ENCODE results near the gene TENT5A. TPM values are rescaled to one million over a fixed set of nuclear protein-coding genes. Genes with fewer than 3 reads are reported as not detected.

The TENT5A gene
- total RNA-seq, 1 experiment from 2014 or later, result 5.0 TPM

DNA sequence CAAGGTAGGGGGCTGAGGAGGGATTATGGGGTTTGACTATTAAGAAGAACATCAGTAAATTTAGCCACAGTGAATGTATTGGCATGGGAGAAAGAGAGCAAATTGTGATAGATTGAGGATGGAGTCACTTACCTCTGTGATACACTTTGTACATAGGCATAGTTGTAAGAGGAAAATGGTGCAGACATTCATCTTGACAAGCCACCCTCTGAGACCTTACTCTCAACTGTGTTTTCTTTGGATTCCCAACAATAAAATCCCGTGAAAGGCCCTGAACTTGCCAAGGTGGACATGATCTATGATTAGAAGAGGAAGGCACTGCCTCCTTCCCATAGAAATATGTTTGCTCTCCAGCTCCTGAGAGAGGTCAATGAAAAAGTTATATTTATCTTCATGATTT lies 18.6 kb upstream of the TENT5A start:
- DNase-seq (ENCODE audit: low spot score), result no peak

DNA sequence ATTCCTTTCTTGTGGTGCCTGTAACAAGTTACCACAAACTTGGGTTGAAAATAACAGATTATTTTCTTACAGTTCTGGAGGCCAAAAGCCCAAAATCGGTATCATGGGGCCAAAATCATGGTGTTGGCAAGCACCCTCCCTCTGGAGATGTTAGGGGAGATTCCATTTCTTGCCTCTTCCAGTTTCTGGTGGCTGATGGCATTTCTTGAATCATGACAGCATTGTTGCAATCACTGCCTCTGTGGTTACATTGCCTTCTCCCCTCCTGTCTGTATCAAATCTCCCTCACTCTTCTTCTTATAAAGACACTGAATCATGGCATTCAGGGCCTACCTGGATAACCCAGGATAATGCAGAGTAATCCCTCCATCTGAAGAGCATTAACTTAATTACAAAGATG lies 17.9 kb upstream of the TENT5A start:
- no peak for DNase-seq (ENCODE audit: low spot score)

- no peak for DNase-seq (ENCODE audit: low spot score)
Observed at GRCh38 chr6:81769824-81770223, 17.3 kb upstream of the TENT5A start.

DNA sequence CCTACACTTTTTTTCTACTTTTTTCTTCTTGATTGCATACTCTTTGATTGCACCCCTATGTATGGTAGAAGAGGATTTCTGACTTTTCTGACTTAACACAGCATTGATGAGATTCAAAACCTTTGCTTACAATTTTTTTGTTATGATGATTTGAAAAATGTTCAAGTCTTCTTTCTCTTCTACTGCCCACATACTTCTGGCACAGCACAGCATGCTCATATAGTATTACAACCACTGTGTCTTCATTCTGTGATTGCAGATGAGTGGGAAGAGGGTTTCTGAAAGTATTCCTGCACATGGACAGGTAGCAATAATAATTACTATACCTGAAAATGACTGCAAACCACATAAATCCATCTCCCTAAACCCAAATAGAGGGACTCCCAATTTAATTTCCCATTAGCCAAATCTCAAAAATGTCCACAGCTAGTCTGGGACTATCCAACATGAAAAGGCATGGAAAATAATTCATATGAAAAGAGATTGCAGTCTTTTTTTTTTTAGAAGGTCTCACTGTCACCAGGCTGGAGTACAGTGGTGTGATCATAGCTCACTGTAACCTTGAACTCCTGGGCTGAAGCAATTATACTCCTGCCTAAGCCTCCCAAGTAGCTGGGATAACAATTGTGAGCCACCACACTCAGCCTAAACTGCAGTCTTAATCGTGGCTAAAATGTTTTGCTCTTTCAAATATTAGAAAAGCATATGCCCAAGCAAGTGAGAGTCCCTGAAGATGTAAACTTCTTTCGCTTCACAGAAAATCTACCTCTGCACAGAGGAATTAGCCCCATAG lies 15.9 kb upstream of the TENT5A start:
- no peak for DNase-seq (ENCODE audit: low spot score)

- DNase-seq (ENCODE audit: low spot score), result peak; percentile 59
Observed at GRCh38 chr6:81767163-81767891, 14.8 kb upstream of the TENT5A start.

DNA sequence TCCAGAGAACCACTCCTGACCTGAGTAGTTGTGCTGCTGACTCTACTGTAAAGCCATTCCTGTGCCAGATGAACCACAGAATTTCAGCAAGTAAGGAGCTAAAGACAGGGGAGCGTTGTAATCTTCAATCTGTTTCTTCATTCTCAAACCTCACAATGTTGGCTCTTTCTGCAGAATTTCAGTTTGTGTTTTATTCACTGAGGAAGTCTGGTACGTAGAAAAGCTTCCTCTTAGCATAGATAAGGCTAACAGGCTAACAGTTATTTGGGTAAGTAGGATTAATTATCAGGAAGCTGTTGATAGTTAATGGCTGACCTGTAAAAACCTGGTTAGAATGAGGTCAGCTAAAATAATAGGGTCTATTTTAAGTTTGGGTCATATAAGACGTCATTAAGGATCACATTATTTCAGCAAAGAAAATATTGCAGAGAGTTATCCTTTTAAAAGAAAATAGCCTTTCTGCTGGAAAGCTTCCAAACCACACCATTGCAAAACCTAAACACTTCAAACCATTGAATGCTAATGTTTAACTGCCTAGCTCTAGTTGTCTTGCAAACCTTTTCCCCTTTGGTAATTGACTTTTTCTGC lies 14.1 kb upstream of the TENT5A start:
- peak; percentile 62 for DNase-seq (ENCODE audit: low spot score)

DNA sequence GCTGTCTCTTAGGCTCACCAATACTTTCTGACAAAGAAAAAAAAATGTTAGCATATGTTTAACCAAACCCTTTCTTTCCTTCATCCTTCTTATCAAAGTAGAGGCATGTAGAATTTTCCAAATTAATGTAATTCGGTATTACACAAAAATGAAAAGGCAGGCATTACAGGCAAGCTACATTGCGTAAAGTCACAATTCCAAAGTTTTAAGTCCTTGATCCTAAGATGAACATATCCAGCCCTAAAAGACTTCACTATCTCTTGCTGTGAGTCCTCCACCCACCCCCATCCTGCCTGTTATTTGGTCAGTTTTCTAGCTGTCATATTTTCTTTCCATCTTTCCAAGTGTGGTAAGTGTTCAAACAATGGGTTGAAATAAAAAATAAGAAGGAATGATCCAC lies 12.1 kb upstream of the TENT5A start:
- DNase-seq (ENCODE audit: low spot score), result no peak

GRCh38 chr6:81763968-81764367 lies 11.5 kb upstream of the TENT5A start:
- DNase-seq (ENCODE audit: low spot score), result no peak

- DNase-seq (ENCODE audit: low spot score), result no peak
Observed at GRCh38 chr6:81763051-81763450, 10.6 kb upstream of the TENT5A start.

- no peak for DNase-seq (ENCODE audit: low spot score)
Observed at GRCh38 chr6:81762606-81763005, 10.1 kb upstream of the TENT5A start.

- DNase-seq (ENCODE audit: low spot score), result no peak
Observed at GRCh38 chr6:81762132-81762531, 9.7 kb upstream of the TENT5A start.

GRCh38 chr6:81761197-81761596 lies 8.7 kb upstream of the TENT5A start:
- peak; percentile 58 for DNase-seq (ENCODE audit: low spot score)

GRCh38 chr6:81759782-81760181 lies 7.3 kb upstream of the TENT5A start:
- no peak for DNase-seq (ENCODE audit: low spot score)

DNA sequence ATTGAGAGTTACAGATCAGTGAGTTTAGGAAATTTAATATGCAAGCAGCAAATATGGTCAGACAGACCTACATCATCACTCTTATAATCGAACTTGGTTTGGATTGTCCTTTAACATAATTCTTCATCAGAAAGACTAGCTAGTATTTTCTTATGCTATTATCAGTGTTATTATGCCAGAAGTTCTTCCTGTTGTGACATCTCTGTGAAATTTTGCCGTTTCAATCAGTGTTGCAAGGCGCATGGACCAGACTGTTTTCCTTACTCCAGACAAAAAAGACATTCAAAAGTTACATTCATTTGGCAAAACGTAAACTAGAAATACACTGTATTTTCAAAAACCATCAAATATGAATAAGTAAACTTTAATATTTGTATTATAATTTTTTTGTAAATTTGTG lies 5.7 kb upstream of the TENT5A start:
- DNase-seq (ENCODE audit: low spot score), result no peak

- DNase-seq (ENCODE audit: low spot score), result no peak
Observed at GRCh38 chr6:81756690-81757089, 4.2 kb upstream of the TENT5A start.

GRCh38 chr6:81755551-81755950 lies 3.1 kb upstream of the TENT5A start:
- no peak for DNase-seq (ENCODE audit: low spot score)

DNA sequence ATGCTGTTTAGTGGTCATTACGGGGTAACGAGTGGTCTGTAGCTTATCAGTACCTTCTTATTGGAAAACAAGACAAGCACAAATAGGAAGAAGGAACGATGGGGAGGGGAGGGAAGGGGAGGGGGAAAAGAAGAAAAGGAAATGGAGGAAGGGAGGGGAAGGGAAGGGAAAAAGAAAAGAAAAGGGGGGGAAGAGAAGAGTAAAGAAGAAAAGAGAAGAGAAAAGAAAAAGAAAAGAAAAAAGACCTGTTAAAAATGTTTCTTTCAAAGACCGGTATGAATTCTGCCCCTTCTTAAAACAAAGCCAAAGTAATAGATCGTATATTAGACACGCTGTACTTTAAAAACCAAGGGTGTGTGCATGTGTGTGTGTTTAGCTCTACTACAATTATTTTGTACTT lies 2.4 kb upstream of the TENT5A start:
- no peak for DNase-seq (ENCODE audit: low spot score)

DNA sequence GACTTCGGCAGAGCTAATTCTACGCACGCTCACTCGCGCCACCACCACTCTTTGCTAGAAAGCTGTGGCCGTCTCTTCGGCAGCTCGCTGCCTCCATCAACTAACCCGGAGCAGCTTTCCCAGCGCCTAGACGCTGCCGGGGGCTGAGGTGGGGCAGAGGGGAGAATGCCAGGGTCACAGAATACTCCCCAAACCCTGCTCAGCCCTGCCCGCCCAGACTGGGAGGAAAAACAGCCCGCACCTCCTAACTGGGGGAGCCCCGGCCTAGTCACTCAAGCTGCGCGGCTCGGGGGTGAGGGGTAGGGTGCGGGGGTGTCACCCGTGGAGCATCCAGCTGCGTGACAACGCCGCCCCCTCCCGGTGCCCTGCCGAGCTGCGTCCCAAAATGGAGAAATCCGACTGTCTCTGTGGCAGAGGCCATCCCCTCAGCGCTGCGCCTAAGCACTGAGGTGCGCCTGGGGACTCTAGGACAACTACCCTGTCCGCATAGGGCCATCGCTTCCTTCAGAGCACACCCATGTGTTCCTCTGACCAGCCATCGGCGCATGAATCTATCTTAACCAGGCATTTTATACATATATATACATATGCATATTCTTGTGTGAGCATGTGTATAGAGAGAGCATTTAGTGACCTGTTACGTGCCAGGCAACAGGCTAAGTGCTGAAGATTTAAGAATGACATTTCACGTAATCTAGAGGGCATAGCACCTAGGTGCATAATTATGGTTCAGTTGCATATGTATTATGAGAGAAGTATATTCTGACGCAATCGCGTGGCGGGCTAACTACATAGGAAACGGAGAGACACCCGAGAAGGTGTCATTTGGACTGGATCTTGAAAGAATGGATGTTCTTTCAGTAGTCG lies 1.5 kb upstream of the TENT5A start:
- peak; percentile 54 for DNase-seq (ENCODE audit: low spot score)

DNA sequence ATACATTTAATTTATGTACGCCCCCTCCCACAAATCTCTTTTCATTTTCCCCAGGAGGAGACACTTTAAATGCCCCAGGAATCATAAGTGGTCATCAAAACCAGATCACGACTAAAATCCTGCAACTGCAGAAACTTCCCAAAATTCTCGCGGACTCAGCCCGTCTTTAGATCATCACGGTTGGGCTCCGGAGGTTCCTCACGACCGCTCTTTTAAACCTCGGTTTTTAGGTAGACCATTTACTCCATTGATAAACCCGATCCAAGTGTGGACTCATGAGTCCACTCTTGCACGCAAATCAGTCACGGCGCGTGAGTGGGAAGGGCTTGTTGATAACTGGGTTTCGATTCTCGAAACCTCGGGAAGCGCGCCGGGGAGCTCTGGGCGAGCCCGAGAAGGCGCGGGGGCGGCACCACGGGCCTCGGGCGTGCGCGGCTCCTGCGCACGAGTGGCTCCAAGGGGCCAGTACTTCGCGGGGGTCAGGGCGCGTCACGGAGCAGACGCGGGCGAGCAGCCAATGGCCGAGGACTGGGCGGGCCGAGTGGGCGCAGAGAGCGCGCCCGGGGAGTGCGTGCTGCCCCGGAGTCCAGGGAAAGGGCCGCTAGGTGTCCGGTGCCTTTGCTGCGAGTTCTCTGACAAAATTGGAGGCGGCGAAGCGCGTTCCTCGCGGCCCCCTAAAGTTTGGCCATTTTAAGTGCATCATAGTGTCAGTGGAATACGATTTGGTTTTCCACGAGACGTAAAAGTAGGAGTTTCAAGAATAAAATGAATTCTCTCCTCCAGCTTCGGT lies 635 bp upstream of the TENT5A start:
- DNase-seq (ENCODE audit: low spot score), result peak; percentile 67

DNA sequence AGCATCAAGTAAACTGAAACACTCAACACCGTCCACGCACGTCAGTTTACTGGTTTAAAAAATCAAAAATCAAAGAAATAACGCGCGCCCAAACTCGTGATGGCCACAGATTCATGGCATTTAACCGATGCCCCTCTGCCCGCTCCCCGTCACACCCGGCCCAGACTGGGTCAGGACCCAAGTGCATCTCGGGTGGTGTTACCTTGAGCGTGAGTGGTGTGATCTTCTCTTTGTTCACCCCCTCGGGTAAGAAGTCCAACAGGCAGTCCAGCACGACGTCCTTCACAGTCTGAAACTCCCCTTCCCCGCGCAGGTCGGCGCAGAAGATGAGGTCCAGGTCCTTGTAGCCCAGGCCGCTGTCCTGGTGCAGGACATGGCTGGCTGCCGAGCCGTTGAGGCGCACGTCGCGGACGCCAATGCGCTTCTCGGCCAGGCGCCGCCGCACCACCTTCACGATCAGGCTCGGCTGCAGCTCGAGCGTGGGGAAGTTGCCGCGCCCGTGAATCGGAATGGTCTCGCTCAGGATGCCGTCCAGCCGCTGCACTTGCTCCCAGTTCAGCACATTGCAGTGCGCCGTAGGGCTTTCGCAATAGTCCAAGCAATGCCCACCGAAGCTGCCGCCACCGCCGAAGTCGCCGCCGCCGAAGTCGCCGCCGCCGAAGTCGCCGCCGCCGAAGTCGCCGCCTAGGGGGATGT lies 945 bp downstream of the TENT5A start:
- DNase-seq (ENCODE audit: low spot score), result no peak
